Panc1 (cell line): Measurements from ENCODE around the gene ABHD4. TPM values are rescaled to one million over a fixed set of nuclear protein-coding genes. Genes with fewer than 3 reads are reported as not detected.

Experiments
- ATAC-seq: fragments of 200-7000 bp; cut with Tn5 transposase; 2 replicates; pipeline ENCODE4 v1.9.1; 2020; ENCODE audit warnings: mild to moderate bottlenecking, moderate library complexity
- BruUV-seq: library from RNA; stranded (reverse); fragments of 400-500 nt; replicated peaks from 2 replicates; lab custom pipeline; 2021; lab: Mats Ljungman, UMichigan
- CTCF ChIA-PET: fragments of 300-600 bp; sonication (Branson Sonifier 250); formaldehyde crosslinking; loops from one replicate; lab custom pipeline; 2022; ENCODE audit warnings: antibody characterized with exemption; lab: Charles Lee
- POLR2A ChIA-PET: fragments of 300-600 bp; sonication (Branson Sonifier 250); formaldehyde crosslinking; loops from one replicate; lab custom pipeline; 2022; ENCODE audit warnings: antibody characterized with exemption; lab: Charles Lee
- DNase-seq: peaks from one replicate; pipeline ENCODE4 v3.0.0-alpha.2; 2010; ENCODE audit warnings: low read depth, low spot score
- H3K27ac ChIP-seq: 2 replicates; pipeline ENCODE4 v1.5.1; 2011; ENCODE audit warnings: mild to moderate bottlenecking, low read length, inconsistent platforms
- H3K27me3 ChIP-seq: fragments of 200-500 bp; sonication (Bioruptor generic); 2 replicates; pipeline ENCODE4 v1.6.0; 2014; ENCODE audit warnings: low read length, inconsistent platforms; ENCODE audit not compliant: control insufficient read depth, insufficient read depth
- H3K36me3 ChIP-seq: fragments of 200-500 bp; sonication (Bioruptor generic); 2 replicates; pipeline ENCODE4 v1.5.1; 2014; ENCODE audit warnings: inconsistent platforms, mild to moderate bottlenecking, low read length, moderate library complexity; ENCODE audit not compliant: control insufficient read depth, insufficient read depth
- H3K4me1 ChIP-seq: 2 replicates; pipeline ENCODE4 v1.5.1; 2011; ENCODE audit warnings: inconsistent platforms, mild to moderate bottlenecking, low read length, moderate library complexity; ENCODE audit not compliant: control insufficient read depth, insufficient read depth
- H3K4me3 ChIP-seq, 2 experiments: 2 replicates each; pipeline ENCODE4 v1.5.1; 2011 to 2012; ENCODE audit warnings: low read depth in 2 of 2, low read length in 2 of 2, mild to moderate bottlenecking in 2 of 2, inconsistent platforms in 1 of 2, moderate library complexity in 1 of 2
- H3K9me3 ChIP-seq: fragments of 200-500 bp; sonication (Bioruptor generic); 2 replicates; pipeline ENCODE4 v1.5.1; 2014; ENCODE audit warnings: low read depth, mild to moderate bottlenecking, inconsistent platforms, low read length, moderate library complexity; ENCODE audit not compliant: control insufficient read depth, insufficient read depth
- POLR2AphosphoS5 ChIP-seq: IDR thresholded peaks from 2 replicates; pipeline ENCODE4 v1.6.1; 2012; ENCODE audit warnings: mild to moderate bottlenecking, low read depth, low read length, moderate library complexity
- REST ChIP-seq, 2 experiments: IDR thresholded peaks; 2 replicates each; pipeline ENCODE4 v1.6.1; 2011 to 2012; ENCODE audit warnings: low read depth in 2 of 2, control low read depth in 1 of 2, low read length in 1 of 2, mild to moderate bottlenecking in 1 of 2, moderate library complexity in 1 of 2; ENCODE audit not compliant: insufficient read depth in 1 of 2
- SIN3A ChIP-seq: IDR thresholded peaks from 2 replicates; pipeline ENCODE4 v1.6.1; 2012; ENCODE audit warnings: low read depth, mild to moderate bottlenecking, low read length, moderate library complexity, borderline replicate concordance; ENCODE audit not compliant: insufficient read depth
- TCF7L2 ChIP-seq: IDR thresholded peaks from 2 replicates; pipeline ENCODE4 v1.6.1; 2011; ENCODE audit warnings: mild to moderate bottlenecking, low read depth, low read length, inconsistent platforms
- in situ Hi-C: cut with HindIII; loops from 2 replicates; pipeline ENCODE4 v1.10.0; 2016; ENCODE audit warnings: low sequenced_read_pairs, low pct_unique_long_range_greater_than_20kb
- intact Hi-C: fragments of 100-400 bp; cut with micrococcal nuclease; formaldehyde crosslinking; loops from one replicate; pipeline ENCODE4 v1.10.0; 2022; ENCODE audit not compliant: unreplicated experiment
- total RNA-seq: library from RNA; stranded (reverse); gene quantifications from one replicate; pipeline ENCODE4 v1.2.1, GENCODE V29; 2021; ENCODE audit not compliant: unreplicated experiment
- TF ChIP-seq, protein P1 (sequence below): fragments of 450-650 bp; IDR thresholded peaks from 2 replicates; pipeline ENCODE4 v1.5.1; 2017; ENCODE audit warnings: mild to moderate bottlenecking

ABHD4 gene
- total RNA-seq, 1 experiment from 2014 or later: 5.1 TPM

GRCh38 chr14:22569106-22569736, 28.9 kb upstream of the ABHD4 start:
- Histone ChIP-seq H3K9me3 (no peaks in the 10 kb centered on the region), H3K27me3 (no peaks in the 10 kb centered on the region), H3K4me1 (no peaks in the 10 kb centered on the region), H3K27ac (no peak overlapping the region), H3K36me3 (peaks cover 18% of the 10 kb centered on the region), H3K4me3 (no peak overlapping the region)
- intact Hi-C loops (no loop called here), in situ Hi-C loops (no loop called here)
- no peak for ATAC-seq
- BruUV-seq: no TSS peak
- ChIA-PET CTCF (no interaction called here), POLR2A (no interaction called here)
- no peak for DNase-seq
- TF ChIP-seq, protein P1, sequence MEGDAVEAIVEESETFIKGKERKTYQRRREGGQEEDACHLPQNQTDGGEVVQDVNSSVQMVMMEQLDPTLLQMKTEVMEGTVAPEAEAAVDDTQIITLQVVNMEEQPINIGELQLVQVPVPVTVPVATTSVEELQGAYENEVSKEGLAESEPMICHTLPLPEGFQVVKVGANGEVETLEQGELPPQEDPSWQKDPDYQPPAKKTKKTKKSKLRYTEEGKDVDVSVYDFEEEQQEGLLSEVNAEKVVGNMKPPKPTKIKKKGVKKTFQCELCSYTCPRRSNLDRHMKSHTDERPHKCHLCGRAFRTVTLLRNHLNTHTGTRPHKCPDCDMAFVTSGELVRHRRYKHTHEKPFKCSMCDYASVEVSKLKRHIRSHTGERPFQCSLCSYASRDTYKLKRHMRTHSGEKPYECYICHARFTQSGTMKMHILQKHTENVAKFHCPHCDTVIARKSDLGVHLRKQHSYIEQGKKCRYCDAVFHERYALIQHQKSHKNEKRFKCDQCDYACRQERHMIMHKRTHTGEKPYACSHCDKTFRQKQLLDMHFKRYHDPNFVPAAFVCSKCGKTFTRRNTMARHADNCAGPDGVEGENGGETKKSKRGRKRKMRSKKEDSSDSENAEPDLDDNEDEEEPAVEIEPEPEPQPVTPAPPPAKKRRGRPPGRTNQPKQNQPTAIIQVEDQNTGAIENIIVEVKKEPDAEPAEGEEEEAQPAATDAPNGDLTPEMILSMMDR: no peak
- TF ChIP-seq REST (IDR thresholded peaks at IDR 0.05; ENCODE audit: insufficient read depth in 1 of 2, low read depth in 2 of 2, low read length in 1 of 2) (no peak), POLR2AphosphoS5 (no peak), TCF7L2 (no peak), SIN3A (no peak)

DNA sequence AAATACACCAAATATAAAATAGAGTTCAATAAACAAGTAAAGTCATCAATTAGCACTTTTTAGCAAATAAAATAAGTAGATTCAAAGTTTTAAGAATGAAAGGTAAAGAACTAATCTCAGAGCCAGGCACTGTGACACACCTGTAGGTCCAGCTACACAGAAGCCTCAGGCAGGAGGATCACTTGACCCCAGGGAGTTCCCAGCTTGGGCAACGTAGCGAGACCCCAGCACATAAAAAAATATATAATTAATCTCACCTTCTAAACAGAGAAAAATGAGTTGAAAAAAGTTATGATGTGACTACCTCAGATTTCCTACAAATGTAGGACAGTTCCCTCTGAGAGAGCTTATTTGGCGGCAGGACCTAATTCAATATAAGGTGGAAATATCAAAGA, 28.4 kb upstream of the ABHD4 start:
- DNase-seq: no peak
- BruUV-seq: no TSS peak
- H3K4me1 ChIP-seq: no peaks in the 10 kb centered on the region
- H3K36me3 ChIP-seq: peaks cover 20% of the 10 kb centered on the region
- H3K27me3 ChIP-seq: no peaks in the 10 kb centered on the region
- intact Hi-C loops (loop anchor here (2.0 kb wide), 1 partner anchor 83 kb away; no protein-coding TSS in a partner anchor), in situ Hi-C loops (no loop called here)
- H3K4me3 ChIP-seq: no peak overlapping the region
- TF ChIP-seq TCF7L2 (no peak), REST (IDR thresholded peaks at IDR 0.05; ENCODE audit: insufficient read depth in 1 of 2, low read depth in 2 of 2, low read length in 1 of 2) (no peak), POLR2AphosphoS5 (no peak), SIN3A (no peak)
- TF ChIP-seq, protein P1: no peak
- no peak overlapping the region for H3K27ac ChIP-seq
- no peak for ATAC-seq
- CTCF ChIA-PET: interaction anchor here (0.6 to 1.0 kb wide), 6 partner anchors 7 to 253 kb away, joined by 3 to 13 read pairs (median 3); no protein-coding TSS in a partner anchor
- no peaks in the 10 kb centered on the region for H3K9me3 ChIP-seq
- POLR2A ChIA-PET: no interaction called here
